Astrocyte (in vitro differentiated cells and primary cell): ENCODE measurements around the gene RWDD2A.

Experiments
- CTCF ChIP-seq: IDR thresholded peaks from 2 replicates; pipeline ENCODE4 v1.5.1; 2011; ENCODE audit warnings: low read depth, mild to moderate bottlenecking, inconsistent platforms, low read length, moderate library complexity; ENCODE audit not compliant: insufficient read depth
- EZH2 ChIP-seq: IDR thresholded peaks from 2 replicates; pipeline ENCODE4 v1.6.1; 2012; ENCODE audit warnings: mild to moderate bottlenecking, low read length, inconsistent platforms; ENCODE audit not compliant: insufficient read depth

GRCh38 chr6:83160167-83160566 lies 33.0 kb upstream of the RWDD2A start:
- TF ChIP-seq CTCF (no peak), EZH2 (no peak)
